GM23338 (cell line): Measurements from ENCODE around the gene CHMP1B. TPM values are rescaled to one million over a fixed set of nuclear protein-coding genes. Genes with fewer than 3 reads are reported as not detected.

Experiments used
- ATAC-seq: fragments of 200-7000 bp; cut with Tn5 transposase; 3 replicates; pipeline ENCODE4 v1.9.1; 2020
- DNase-seq: peaks from one replicate; pipeline ENCODE4 v3.0.0-alpha.2; 2015; ENCODE audit warnings: low spot score
- H2AFZ ChIP-seq: fragments of 200-600 bp; sonication (generic); 2 replicates; pipeline ENCODE4 v1.8.0; 2016; ENCODE audit warnings: antibody characterized with exemption, mild to moderate bottlenecking, moderate library complexity
- H3F3A ChIP-seq: fragments of 200-600 bp; sonication (generic); replicated peaks from 2 replicates; pipeline ENCODE4 v1.8.0; 2017; ENCODE audit warnings: antibody characterized with exemption, mixed run types, low read depth
- H3K27ac ChIP-seq: fragments of 200-600 bp; sonication (generic); 2 replicates; pipeline ENCODE4 v1.6.1; 2016; ENCODE audit warnings: low read depth
- H3K27me3 ChIP-seq: fragments of 200-600 bp; sonication (generic); 2 replicates; pipeline ENCODE4 v1.8.0; 2016; ENCODE audit warnings: mild to moderate bottlenecking, mixed run types, moderate library complexity; ENCODE audit not compliant: insufficient read depth
- H3K36me3 ChIP-seq: fragments of 200-600 bp; sonication (generic); 2 replicates; pipeline ENCODE4 v1.8.0; 2016; ENCODE audit warnings: mild to moderate bottlenecking; ENCODE audit not compliant: insufficient read depth
- H3K4me1 ChIP-seq: fragments of 200-600 bp; sonication (generic); 2 replicates; pipeline ENCODE4 v1.8.0; 2016; ENCODE audit warnings: mild to moderate bottlenecking, moderate library complexity; ENCODE audit not compliant: insufficient read depth
- H3K4me2 ChIP-seq: fragments of 200-600 bp; sonication (generic); 2 replicates; pipeline ENCODE4 v1.7.1; 2017; ENCODE audit warnings: mixed run types
- H3K4me3 ChIP-seq: fragments of 200-600 bp; sonication (generic); 2 replicates; pipeline ENCODE4 v1.6.1; 2016; ENCODE audit warnings: mixed run types
- H3K79me2 ChIP-seq: fragments of 200-600 bp; sonication (generic); replicated peaks from 2 replicates; pipeline ENCODE4 v1.8.0; 2017; ENCODE audit warnings: mild to moderate bottlenecking; ENCODE audit not compliant: insufficient read depth
- H3K9me2 ChIP-seq: fragments of 200-600 bp; sonication (generic); 2 replicates; pipeline ENCODE4 v1.8.0; 2017; ENCODE audit not compliant: insufficient read depth
- H4K20me1 ChIP-seq: fragments of 200-600 bp; sonication (generic); replicated peaks from 2 replicates; pipeline ENCODE4 v1.8.0; 2017; ENCODE audit warnings: mild to moderate bottlenecking; ENCODE audit not compliant: insufficient read depth
- H3K27ac Mint-ChIP-seq: 2 replicates; pipeline ENCODE4 v1.8.0; 2020; ENCODE audit warnings: inconsistent platforms, mild to moderate bottlenecking, moderate library complexity, mixed read lengths
- H3K27me3 Mint-ChIP-seq: 3 replicates; pipeline ENCODE4 v1.8.0; 2022; ENCODE audit warnings: low read depth, mild to moderate bottlenecking, moderate library complexity, mixed read lengths, inconsistent platforms; ENCODE audit not compliant: insufficient read depth, poor library complexity
- H3K36me3 Mint-ChIP-seq: 3 replicates; pipeline ENCODE4 v1.8.0; 2021; ENCODE audit warnings: low read depth, mild to moderate bottlenecking, inconsistent platforms, moderate library complexity, mixed read lengths
- H3K4me1 Mint-ChIP-seq: 3 replicates; pipeline ENCODE4 v1.8.0; 2020; ENCODE audit warnings: mild to moderate bottlenecking, inconsistent platforms, mixed read lengths
- H3K4me3 Mint-ChIP-seq: 3 replicates; pipeline ENCODE4 v1.8.0; 2021; ENCODE audit warnings: moderate library complexity, mild to moderate bottlenecking, inconsistent platforms, mixed read lengths
- H3K9me3 Mint-ChIP-seq: 3 replicates; pipeline ENCODE4 v1.8.0; 2020; ENCODE audit warnings: moderate library complexity, mild to moderate bottlenecking, inconsistent platforms, mixed read lengths
- CREB1 ChIP-seq: fragments of 250-450 bp; sonication (Bioruptor Pico); IDR thresholded peaks from 2 replicates; pipeline ENCODE4 v1.5.0; 2020; ENCODE audit warnings: low read depth, mild to moderate bottlenecking, moderate library complexity
- CTCF ChIP-seq, 2 experiments: fragments of 200-600 bp in 1 of 2; sonication (generic) in 1 of 2; conservative IDR thresholded peaks; 2 replicates each; pipeline versions ENCODE4 v1.5.1 to v1.6.1; 2016 to 2017; ENCODE audit warnings: antibody characterized with exemption in 2 of 2, low read depth in 2 of 2, mild to moderate bottlenecking in 2 of 2, moderate library complexity in 1 of 2
- ETS1 ChIP-seq: IDR thresholded peaks from 2 replicates; pipeline ENCODE4 v1.6.1; 2016; ENCODE audit warnings: antibody characterized with exemption
- EZH2 ChIP-seq: fragments of 200-600 bp; sonication (generic); IDR thresholded peaks from one replicate; pipeline ENCODE4 v1.8.0; 2017; ENCODE audit warnings: antibody characterized with exemption, mild to moderate bottlenecking, low read depth; ENCODE audit not compliant: unreplicated experiment
- EZH2phosphoT487 ChIP-seq: fragments of 200-600 bp; sonication (generic); IDR thresholded peaks from one replicate; pipeline ENCODE4 v1.8.1; 2018; ENCODE audit warnings: antibody characterized with exemption; ENCODE audit not compliant: unreplicated experiment
- JUNB ChIP-seq: IDR thresholded peaks from one replicate; pipeline ENCODE4 v1.6.1; 2016; ENCODE audit warnings: antibody characterized with exemption; ENCODE audit not compliant: unreplicated experiment
- NANOG ChIP-seq: IDR thresholded peaks from 2 replicates; pipeline ENCODE4 v1.6.1; 2016; ENCODE audit warnings: antibody characterized with exemption, borderline replicate concordance
- POLR2AphosphoS5 ChIP-seq: IDR thresholded peaks from 2 replicates; pipeline ENCODE4 v1.6.1; 2016; ENCODE audit warnings: antibody characterized with exemption, low read depth
- REST ChIP-seq: IDR thresholded peaks from one replicate; pipeline ENCODE4 v1.6.1; 2018; ENCODE audit warnings: antibody characterized with exemption; ENCODE audit not compliant: unreplicated experiment
- STAT1 ChIP-seq: IDR thresholded peaks from one replicate; pipeline ENCODE4 v1.6.1; 2016; ENCODE audit warnings: antibody characterized with exemption; ENCODE audit not compliant: unreplicated experiment
- ZNF114 ChIP-seq: fragments of 250-450 bp; sonication (Bioruptor Pico); IDR thresholded peaks from 2 replicates; pipeline ENCODE4 v1.5.0; 2020; ENCODE audit warnings: mild to moderate bottlenecking, moderate library complexity
- ZNF331 ChIP-seq: fragments of 250-450 bp; sonication (Bioruptor Pico); IDR thresholded peaks from 2 replicates; pipeline ENCODE4 v1.5.0; 2020; ENCODE audit warnings: low read depth, mild to moderate bottlenecking, moderate library complexity
- polyA plus RNA-seq: library from polyadenylated mRNA; unstranded; fragments of >200 nt; fragmentation: Nextera tagmentation; extraction: Ambion mirVana; gene quantifications from 2 replicates; pipeline ENCODE4 v1.2.1, GENCODE V29; 2016
- total RNA-seq: library from RNA; depleted of rRNA; stranded (reverse); fragments of >200 nt; shearing (Covaris generic); gene quantifications from 2 replicates; pipeline ENCODE4 v1.2.3, GENCODE V29; 2014

The CHMP1B gene
- total and polyA plus RNA-seq, 2 experiments from 2014 or later, result 41.8 to 52.1 TPM

GRCh38 chr18:11844436-11844835 lies 6.8 kb upstream of the CHMP1B start:
- Mint-ChIP-seq H3K9me3 (no peaks in the 10 kb centered on the region), H3K36me3 (no peaks in the 10 kb centered on the region), H3K27me3 (no peaks in the 10 kb centered on the region), H3K4me3 (no peak overlapping the region), H3K27ac (no peak overlapping the region), H3K4me1 (peaks cover 9% of the 10 kb centered on the region)
- TF ChIP-seq NANOG (no peak), EZH2phosphoT487 (no peak), CREB1 (CRISPR knock-in tag) (no peak), ZNF331 (CRISPR knock-in tag) (no peak), CTCF (conservative IDR thresholded peaks at IDR 0.05; ENCODE audit: low read depth in 2 of 2) (no peak), POLR2AphosphoS5 (no peak), ETS1 (no peak)
- Histone ChIP-seq H3K27me3 (no peaks in the 10 kb centered on the region), H3K9me2 (no peaks in the 10 kb centered on the region), H3K4me2 (no peak overlapping the region), H3K4me3 (no peak overlapping the region), H3K27ac (no peak overlapping the region), H4K20me1 (no peaks in the 10 kb centered on the region), H3F3A (no peaks in the 10 kb centered on the region), H2AFZ (no peak overlapping the region), H3K36me3 (no peaks in the 10 kb centered on the region), H3K79me2 (no peaks in the 10 kb centered on the region), H3K4me1 (no peaks in the 10 kb centered on the region)
- DNase-seq (no peak), ATAC-seq (no peak)

- ATAC-seq (no peak), DNase-seq (no peak)
- H3K4me3 Mint-ChIP-seq, result no peak overlapping the region
- Histone ChIP-seq H3K9me2 (no peaks in the 10 kb centered on the region), H3K4me3 (no peak overlapping the region), H2AFZ (no peak overlapping the region), H3F3A (no peaks in the 10 kb centered on the region), H3K4me2 (no peak overlapping the region), H3K4me1 (no peaks in the 10 kb centered on the region), H3K27me3 (no peaks in the 10 kb centered on the region), H3K27ac (no peak overlapping the region), H3K79me2 (no peaks in the 10 kb centered on the region), H4K20me1 (no peaks in the 10 kb centered on the region), H3K36me3 (no peaks in the 10 kb centered on the region)
- H3K27me3 Mint-ChIP-seq, result no peaks in the 10 kb centered on the region
- H3K9me3 Mint-ChIP-seq, result no peaks in the 10 kb centered on the region
- no peaks in the 10 kb centered on the region for H3K36me3 Mint-ChIP-seq
- peaks cover 12% of the 10 kb centered on the region; the same call in 2 of the 3 replicates for H3K4me1 Mint-ChIP-seq
- peak overlapping the region; percentile 58; the same call in 1 of the 2 replicates for H3K27ac Mint-ChIP-seq
- no peak for TF ChIP-seq ZNF114 (CRISPR knock-in tag)
- TF ChIP-seq EZH2, result no peak
- TF ChIP-seq CREB1 (CRISPR knock-in tag), result no peak
- no peak for TF ChIP-seq POLR2AphosphoS5
- TF ChIP-seq ETS1, result no peak
- no peak for TF ChIP-seq ZNF331 (CRISPR knock-in tag)
- no peak for TF ChIP-seq REST
- TF ChIP-seq NANOG, result no peak
- no peak for TF ChIP-seq JUNB
- TF ChIP-seq STAT1, result no peak
- TF ChIP-seq EZH2phosphoT487, result no peak
These were observed 5.6 kb upstream of the CHMP1B start for GRCh38 chr18:11845654-11846053.
